Fibroblast of lung (primary cell): ENCODE measurements around the gene SLC44A5. TPM values are rescaled to one million over a fixed set of nuclear protein-coding genes. Genes with fewer than 3 reads are reported as not detected.

ENCODE experiments used
- DNase-seq, 2 donors: peaks; one replicate each; pipeline versions ENCODE4 v3.0.0 to v3.0.0-alpha.2; 2010; ENCODE audit warnings: low read depth in 2 of 2
- H2AFZ ChIP-seq: 2 replicates; pipeline ENCODE4 v1.5.1; 2012; ENCODE audit warnings: low read length, control low read depth, inconsistent platforms
- H3K27ac ChIP-seq: 2 replicates; pipeline ENCODE4 v1.5.1; 2011; ENCODE audit warnings: low read length, control low read depth; ENCODE audit not compliant: insufficient read depth
- H3K27me3 ChIP-seq: 2 replicates; pipeline ENCODE4 v1.5.1; 2011; ENCODE audit warnings: mild to moderate bottlenecking, low read length; ENCODE audit not compliant: control insufficient read depth, insufficient read depth
- H3K36me3 ChIP-seq: 2 replicates; pipeline ENCODE4 v1.5.1; 2011; ENCODE audit warnings: low read length; ENCODE audit not compliant: control insufficient read depth, insufficient read depth
- H3K4me1 ChIP-seq: 2 replicates; pipeline ENCODE4 v1.5.1; 2011; ENCODE audit warnings: low read length; ENCODE audit not compliant: control insufficient read depth, insufficient read depth; ENCODE audit errors: extremely low read depth
- H3K4me2 ChIP-seq: 2 replicates; pipeline ENCODE4 v1.5.1; 2011; ENCODE audit warnings: low read length, control low read depth; ENCODE audit not compliant: insufficient read depth; ENCODE audit errors: extremely low read depth
- H3K4me3 ChIP-seq, 4 experiments: fragments of 200-600 bp in 1 of 4; sonication (generic) in 1 of 4; replicated peaks in 1 of 4; 2 replicates each; pipeline ENCODE4 v1.5.1; 2011 to 2016; ENCODE audit warnings: low read length in 4 of 4, low read depth in 3 of 4, mild to moderate bottlenecking in 3 of 4, control low read depth in 2 of 4, inconsistent platforms in 1 of 4, mixed read lengths in 1 of 4; ENCODE audit not compliant: insufficient read depth in 1 of 4; ENCODE audit errors: control extremely low read depth in 1 of 4
- H3K79me2 ChIP-seq: 2 replicates; pipeline ENCODE4 v1.5.1; 2012; ENCODE audit warnings: mild to moderate bottlenecking, low read length, inconsistent platforms; ENCODE audit not compliant: control insufficient read depth, insufficient read depth
- H3K9ac ChIP-seq: 2 replicates; pipeline ENCODE4 v1.5.1; 2011; ENCODE audit warnings: mild to moderate bottlenecking, low read length, control low read depth; ENCODE audit not compliant: insufficient read depth
- H3K9me3 ChIP-seq: 2 replicates; pipeline ENCODE4 v1.5.1; 2012; ENCODE audit warnings: low read depth, low read length; ENCODE audit not compliant: control insufficient read depth, insufficient read depth
- H4K20me1 ChIP-seq: 2 replicates; pipeline ENCODE4 v1.5.1; 2011; ENCODE audit warnings: low read length; ENCODE audit not compliant: control insufficient read depth, insufficient read depth; ENCODE audit errors: extremely low read depth
- CTCF ChIP-seq, 2 donors: IDR thresholded peaks in 1 of 2; conservative IDR thresholded peaks in 1 of 2; 1 replicate in 1 of 2; 2 replicates in 1 of 2; pipeline ENCODE4 v1.5.1; 2011 to 2012; ENCODE audit warnings: low read length in 2 of 2, control low read depth in 1 of 2, inconsistent platforms in 1 of 2, low read depth in 1 of 2, mild to moderate bottlenecking in 1 of 2
- EZH2 ChIP-seq: IDR thresholded peaks from 2 replicates; pipeline ENCODE4 v1.5.1; 2012; ENCODE audit warnings: low read length, control low read depth, mild to moderate bottlenecking; ENCODE audit errors: missing control alignments
- polyA plus RNA-seq, 2 donors: library from polyadenylated mRNA; depleted of rRNA in 1 of 2; stranded (reverse) in 1 of 2; unstranded in 1 of 2; fragments of >200 nt; gene quantifications; 2 replicates each; pipeline ENCODE4 v1.2.1, GENCODE V29; 2011 to 2012; ENCODE audit warnings: missing spikeins in 1 of 2
- total RNA-seq: library from RNA; depleted of rRNA; stranded (reverse); fragments of >200 nt; gene quantifications from 2 replicates; pipeline ENCODE4 v1.2.1, GENCODE V29; 2014

The SLC44A5 gene
- total and polyA plus RNA-seq, 2 donors (not counting 1 experiment from before 2014, with no cell fraction given): under 0.01 to 0.03 TPM

GRCh38 chr1:75203415-75204277 is 407.3 kb downstream of the SLC44A5 start:
- H3K27me3 ChIP-seq: no peaks in the 10 kb centered on the region
- H3K9me3 ChIP-seq: no peaks in the 10 kb centered on the region
- H3K27ac ChIP-seq: no peak overlapping the region
- no peaks in the 10 kb centered on the region for H3K4me1 ChIP-seq
- H2AFZ ChIP-seq: no peak overlapping the region
- H3K4me3 ChIP-seq: no peak overlapping the region
- DNase-seq: peak; percentile 47 to 50
- TF ChIP-seq CTCF (conservative IDR thresholded peaks at IDR 0.05 in 1 of 2, IDR thresholded peaks at IDR 0.05 in 1 of 2; ENCODE audit: low read depth in 1 of 2, low read length in 2 of 2) (peak; percentile 57 to 72), EZH2 (no peak)
- H3K4me2 ChIP-seq: no peak overlapping the region
- H3K36me3 ChIP-seq: no peaks in the 10 kb centered on the region
- no peaks in the 10 kb centered on the region for H3K79me2 ChIP-seq
- H4K20me1 ChIP-seq: no peaks in the 10 kb centered on the region
- no peak overlapping the region for H3K9ac ChIP-seq

- no peak overlapping the region for H3K9ac ChIP-seq
- no peaks in the 10 kb centered on the region for H3K9me3 ChIP-seq
- no peak overlapping the region for H3K4me3 ChIP-seq
- TF ChIP-seq CTCF (conservative IDR thresholded peaks at IDR 0.05 in 1 of 2, IDR thresholded peaks at IDR 0.05 in 1 of 2; ENCODE audit: low read depth in 1 of 2, low read length in 2 of 2): no peak
- H3K79me2 ChIP-seq: no peaks in the 10 kb centered on the region
- no peak overlapping the region for H3K4me2 ChIP-seq
- H3K36me3 ChIP-seq: no peaks in the 10 kb centered on the region
- no peak overlapping the region for H2AFZ ChIP-seq
- H3K4me1 ChIP-seq: no peaks in the 10 kb centered on the region
- DNase-seq: no peak
- H3K27me3 ChIP-seq: no peaks in the 10 kb centered on the region
- no peaks in the 10 kb centered on the region for H4K20me1 ChIP-seq
- no peak overlapping the region for H3K27ac ChIP-seq
Observed at GRCh38 chr1:75202751-75203150, 408.2 kb downstream of the SLC44A5 start.

GRCh38 chr1:75198761-75199160 is 412.2 kb downstream of the SLC44A5 start:
- Histone ChIP-seq H2AFZ (no peak overlapping the region), H3K9me3 (no peaks in the 10 kb centered on the region), H3K79me2 (no peaks in the 10 kb centered on the region), H3K27me3 (no peaks in the 10 kb centered on the region), H3K36me3 (no peaks in the 10 kb centered on the region), H3K4me1 (no peaks in the 10 kb centered on the region), H3K9ac (no peak overlapping the region), H3K27ac (no peak overlapping the region), H3K4me2 (no peak overlapping the region), H4K20me1 (no peaks in the 10 kb centered on the region), H3K4me3 (no peak overlapping the region)
- DNase-seq: no peak
- TF ChIP-seq EZH2 (no peak), CTCF (conservative IDR thresholded peaks at IDR 0.05 in 1 of 2, IDR thresholded peaks at IDR 0.05 in 1 of 2; ENCODE audit: low read depth in 1 of 2, low read length in 2 of 2) (no peak)
